Posterior cingulate gyrus (tissue), 11 donors: ENCODE data around the gene SYPL1.

ENCODE experiments used
- DNase-seq, 10 donors: peaks; one replicate each; pipeline versions ENCODE4 v3.0.0 to v3.0.0-alpha.2; 2020 to 2021; ENCODE audit warnings: mixed read lengths in 3 of 10
- intact Hi-C: fragments of 100-400 bp; cut with DNase I; formaldehyde crosslinking; loops from one replicate; pipeline ENCODE4 v1.15.1; 2023

The SYPL1 gene

GRCh38 chr7:106069471-106070200 lies 42.5 kb downstream of the SYPL1 start:
- intact Hi-C loops = no loop called here

GRCh38 chr7:106068986-106069385 lies 43.1 kb downstream of the SYPL1 start:
- no peak for DNase-seq
- intact Hi-C loops = no loop called here

More at GRCh38 chr7:106069471-106070200, 42.5 kb downstream of the SYPL1 start:
- no peak for DNase-seq

GRCh38 chr7:106068538-106068961 lies 43.6 kb downstream of the SYPL1 start:
- DNase-seq = no peak
- intact Hi-C loops = no loop called here

- intact Hi-C loops = no loop called here
- no peak for DNase-seq
Measured at GRCh38 chr7:106067678-106068077, 44.4 kb downstream of the SYPL1 start.

- intact Hi-C loops = loop anchor here (2.0 kb wide), 1 partner anchor 45 kb away; no protein-coding TSS in a partner anchor
- DNase-seq = peak in 1 of 10 donors; percentile 81
Measured at GRCh38 chr7:106065575-106066500, 46.3 kb downstream of the SYPL1 start.

GRCh38 chr7:106064771-106065574 lies 47.1 kb downstream of the SYPL1 start:
- peak; percentile 58 to 95 (median 74) for DNase-seq
- intact Hi-C loops = loop anchor here (2.0 kb wide), 1 partner anchor 46 kb away; no protein-coding TSS in a partner anchor

- intact Hi-C loops = loop anchor here (2.0 kb wide), 1 partner anchor 46 kb away; no protein-coding TSS in a partner anchor
- DNase-seq = peak in 1 of 10 donors; percentile 72
Measured at GRCh38 chr7:106064316-106064715, 47.8 kb downstream of the SYPL1 start.

- intact Hi-C loops = loop anchor here (2.0 kb wide), 1 partner anchor 47 kb away; no protein-coding TSS in a partner anchor
- no peak for DNase-seq
Measured at GRCh38 chr7:106063692-106064091, 48.4 kb downstream of the SYPL1 start.

GRCh38 chr7:106063024-106063423 lies 49.1 kb downstream of the SYPL1 start:
- no peak for DNase-seq
- intact Hi-C loops = no loop called here

- intact Hi-C loops = no loop called here
- DNase-seq = no peak
Measured at GRCh38 chr7:106062521-106062931, 49.6 kb downstream of the SYPL1 start.

GRCh38 chr7:106062006-106062405 lies 50.1 kb downstream of the SYPL1 start:
- peak in 1 of 10 donors; percentile 78 for DNase-seq

GRCh38 chr7:106061301-106061979 lies 50.7 kb downstream of the SYPL1 start:
- intact Hi-C loops = no loop called here
- no peak for DNase-seq

More at GRCh38 chr7:106062006-106062405, 50.1 kb downstream of the SYPL1 start:
- intact Hi-C loops = no loop called here

- intact Hi-C loops = no loop called here
- DNase-seq = no peak
Measured at GRCh38 chr7:106060394-106060920, 51.7 kb downstream of the SYPL1 start.

GRCh38 chr7:106059556-106059955 lies 52.6 kb downstream of the SYPL1 start:
- no peak for DNase-seq
- intact Hi-C loops = loop anchor here (2.0 kb wide), 1 partner anchor 53 kb away; the partner anchor contains the start of gene SYPL1

- peak in 1 of 10 donors; percentile 69 for DNase-seq
- intact Hi-C loops = loop anchor here (2.0 kb wide), 1 partner anchor 54 kb away; the partner anchor contains the start of gene SYPL1
Measured at GRCh38 chr7:106058928-106059324, 53.2 kb downstream of the SYPL1 start.

- intact Hi-C loops = loop anchor here (1.0 to 2.0 kb wide), 2 partner anchors 55 to 95 kb away; partner anchors contain the start of gene SYPL1
Measured at GRCh38 chr7:106057962-106058927, 53.9 kb downstream of the SYPL1 start.

GRCh38 chr7:106057204-106057961 lies 54.7 kb downstream of the SYPL1 start:
- peak in 1 of 10 donors; percentile 77 for DNase-seq
- intact Hi-C loops = loop anchor here (1.0 kb wide), 1 partner anchor 96 kb away; no protein-coding TSS in a partner anchor

More at GRCh38 chr7:106057962-106058927, 53.9 kb downstream of the SYPL1 start:
- DNase-seq = peak; percentile 78 to 98 (median 90)
